Neural progenitor cell (in vitro differentiated cells): Measurements from ENCODE around the gene UBE2F.

Experiments used
- EZH2phosphoT487 ChIP-seq: fragments of 200-600 bp; sonication (generic); IDR thresholded peaks from 2 replicates; pipeline ENCODE4 v1.6.1; 2017; ENCODE audit warnings: antibody characterized with exemption
- TF ChIP-seq, protein P1 (sequence below): fragments of 200-600 bp; sonication (generic); IDR thresholded peaks from 2 replicates; pipeline ENCODE4 v1.5.1; 2017; ENCODE audit warnings: antibody characterized with exemption, mild to moderate bottlenecking

GRCh38 chr2:238046725-238047270 is 80.0 kb downstream of the UBE2F start:
- no peak for TF ChIP-seq EZH2phosphoT487
- TF ChIP-seq, protein P1, sequence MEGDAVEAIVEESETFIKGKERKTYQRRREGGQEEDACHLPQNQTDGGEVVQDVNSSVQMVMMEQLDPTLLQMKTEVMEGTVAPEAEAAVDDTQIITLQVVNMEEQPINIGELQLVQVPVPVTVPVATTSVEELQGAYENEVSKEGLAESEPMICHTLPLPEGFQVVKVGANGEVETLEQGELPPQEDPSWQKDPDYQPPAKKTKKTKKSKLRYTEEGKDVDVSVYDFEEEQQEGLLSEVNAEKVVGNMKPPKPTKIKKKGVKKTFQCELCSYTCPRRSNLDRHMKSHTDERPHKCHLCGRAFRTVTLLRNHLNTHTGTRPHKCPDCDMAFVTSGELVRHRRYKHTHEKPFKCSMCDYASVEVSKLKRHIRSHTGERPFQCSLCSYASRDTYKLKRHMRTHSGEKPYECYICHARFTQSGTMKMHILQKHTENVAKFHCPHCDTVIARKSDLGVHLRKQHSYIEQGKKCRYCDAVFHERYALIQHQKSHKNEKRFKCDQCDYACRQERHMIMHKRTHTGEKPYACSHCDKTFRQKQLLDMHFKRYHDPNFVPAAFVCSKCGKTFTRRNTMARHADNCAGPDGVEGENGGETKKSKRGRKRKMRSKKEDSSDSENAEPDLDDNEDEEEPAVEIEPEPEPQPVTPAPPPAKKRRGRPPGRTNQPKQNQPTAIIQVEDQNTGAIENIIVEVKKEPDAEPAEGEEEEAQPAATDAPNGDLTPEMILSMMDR, result no peak
